Large intestine (tissue), 3 donors: ENCODE measurements around the gene BCAN. TPM values are rescaled to one million over a fixed set of nuclear protein-coding genes. Genes with fewer than 3 reads are reported as not detected.

Experiments used
- DNase-seq, 2 donors: peaks; one replicate each; pipeline versions ENCODE4 v3.0.0 to v3.0.0-alpha.2; 2013
- H3K27ac ChIP-seq: one replicate; pipeline ENCODE4 v1.5.1; 2013; ENCODE audit warnings: low read length
- H3K27me3 ChIP-seq: 2 replicates; pipeline ENCODE4 v1.6.1; 2013; ENCODE audit warnings: low read length; ENCODE audit not compliant: control insufficient read depth, insufficient read depth
- H3K36me3 ChIP-seq: 2 replicates; pipeline ENCODE4 v1.6.1; 2013; ENCODE audit warnings: low read length; ENCODE audit not compliant: control insufficient read depth, insufficient read depth
- H3K4me1 ChIP-seq: one replicate; pipeline ENCODE4 v1.6.1; 2013; ENCODE audit warnings: low read length; ENCODE audit not compliant: control insufficient read depth, insufficient read depth
- H3K4me3 ChIP-seq: one replicate; pipeline ENCODE4 v1.5.1; 2013; ENCODE audit warnings: low read length
- H3K9me3 ChIP-seq: one replicate; pipeline ENCODE4 v1.6.1; 2013; ENCODE audit warnings: mild to moderate bottlenecking, low read depth, low read length, moderate library complexity; ENCODE audit not compliant: control insufficient read depth
- WGBS: methylation state at CpG from one replicate; pipeline ENCODE4 v1.1.5; 2013; ENCODE audit warnings: low lambda C conversion rate; ENCODE audit not compliant: insufficient coverage; 5-methylcytosine and 5-hydroxymethylcytosine counted together
- polyA plus RNA-seq: library from polyadenylated mRNA; unstranded; fragments of 120-200 nt; gene quantifications from one replicate; pipeline ENCODE4 v1.2.1, GENCODE V29; 2013

BCAN gene
- polyA plus RNA-seq, 1 donor = 12.1 TPM

GRCh38 chr1:156696755-156697154 is 54.8 kb downstream of the BCAN start:
- H3K27me3 ChIP-seq = no peaks in the 10 kb centered on the region
- H3K27ac ChIP-seq = no peak overlapping the region
- WGBS = 100% methylated on average over 2 of the region's 8 CpGs

GRCh38 chr1:156697481-156697880 is 55.6 kb downstream of the BCAN start:
- Histone ChIP-seq H3K4me3 (no peak overlapping the region), H3K27me3 (no peaks in the 10 kb centered on the region), H3K27ac (no peak overlapping the region), H3K4me1 (peaks cover 22% of the 10 kb centered on the region), H3K9me3 (no peaks in the 10 kb centered on the region), H3K36me3 (no peaks in the 10 kb centered on the region)
- DNase-seq = no peak
- no CpG with 5 or more reads among the region's 8 CpGs for WGBS

More at GRCh38 chr1:156696755-156697154, 54.8 kb downstream of the BCAN start:
- Histone ChIP-seq H3K4me1 (peaks cover 29% of the 10 kb centered on the region), H3K36me3 (no peaks in the 10 kb centered on the region), H3K4me3 (no peak overlapping the region), H3K9me3 (no peaks in the 10 kb centered on the region)
- DNase-seq = no peak

DNA sequence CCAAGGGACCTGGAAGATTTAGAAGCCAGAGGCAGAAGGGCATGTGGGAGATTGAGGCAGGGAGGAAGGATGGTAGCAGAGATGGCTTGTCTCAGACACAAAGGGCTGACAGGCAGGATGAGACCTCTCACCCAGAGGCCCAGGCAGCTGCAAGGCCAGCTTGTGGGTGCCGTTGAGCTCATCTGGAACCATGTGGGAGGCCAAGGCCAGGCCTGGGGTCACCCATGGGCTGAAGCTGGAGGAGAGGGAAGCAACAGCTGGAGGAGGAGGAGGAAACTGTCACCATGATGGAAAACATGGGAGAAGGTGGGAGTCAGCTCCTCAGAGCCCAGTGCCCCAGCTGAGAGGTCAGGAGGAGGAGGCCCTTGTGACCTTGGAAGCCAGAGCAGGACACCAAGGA is 57.1 kb downstream of the BCAN start:
- H3K4me3 ChIP-seq = no peak overlapping the region
- H3K27me3 ChIP-seq = peaks cover 11% of the 10 kb centered on the region
- WGBS = no CpG with 5 or more reads among the region's 1 CpG
- no peak overlapping the region for H3K27ac ChIP-seq
- DNase-seq = no peak
- H3K4me1 ChIP-seq = peaks cover 11% of the 10 kb centered on the region
- H3K36me3 ChIP-seq = no peaks in the 10 kb centered on the region
- no peaks in the 10 kb centered on the region for H3K9me3 ChIP-seq

DNA sequence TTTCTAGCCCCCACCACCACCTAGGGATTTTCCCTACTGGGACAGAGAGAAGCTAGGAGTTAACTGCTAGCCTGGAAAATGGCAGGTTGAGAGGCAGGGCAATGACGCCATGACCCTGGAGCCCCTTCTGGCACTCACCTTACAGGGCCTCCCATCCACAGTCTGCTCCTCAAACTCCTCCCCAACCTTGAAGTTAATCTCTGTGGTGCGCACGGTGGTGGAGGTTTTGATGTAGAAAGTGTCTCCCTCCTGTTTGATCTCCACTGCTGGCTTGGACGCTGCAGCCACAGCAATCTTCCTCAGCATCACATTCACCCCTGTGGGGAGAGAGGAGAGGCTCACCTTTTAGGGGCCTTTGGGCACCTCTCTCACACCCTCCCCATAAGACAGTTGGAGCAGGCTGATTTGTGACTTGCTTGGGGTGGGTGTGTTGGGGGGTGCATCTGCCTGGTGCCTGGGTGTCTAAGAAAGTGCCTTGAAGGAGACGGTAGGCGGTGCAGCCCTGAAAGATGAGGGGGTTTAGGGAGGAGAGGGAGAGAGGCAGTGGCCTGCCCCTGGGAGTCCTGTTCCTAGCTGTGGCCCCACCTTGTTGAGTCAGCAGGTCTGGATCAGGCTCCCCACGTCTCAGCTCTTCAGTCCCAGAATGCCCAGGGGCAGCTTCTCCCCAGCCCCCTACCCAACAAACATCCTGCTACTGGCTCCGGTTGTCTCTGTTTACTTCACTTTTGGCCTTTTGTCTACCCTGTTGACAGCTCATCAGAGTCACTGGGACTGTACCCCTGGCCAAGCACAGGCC is 59.0 kb downstream of the BCAN start:
- H3K9me3 ChIP-seq = peaks cover 3% of the 10 kb centered on the region
- H3K27me3 ChIP-seq = peaks cover 25% of the 10 kb centered on the region
- H3K27ac ChIP-seq = no peak overlapping the region
- peaks cover 23% of the 10 kb centered on the region for H3K4me1 ChIP-seq
- H3K4me3 ChIP-seq = no peak overlapping the region
- H3K36me3 ChIP-seq = no peaks in the 10 kb centered on the region
- 80% methylated on average over 1 of the region's 8 CpGs for WGBS
- DNase-seq = no peak

DNA sequence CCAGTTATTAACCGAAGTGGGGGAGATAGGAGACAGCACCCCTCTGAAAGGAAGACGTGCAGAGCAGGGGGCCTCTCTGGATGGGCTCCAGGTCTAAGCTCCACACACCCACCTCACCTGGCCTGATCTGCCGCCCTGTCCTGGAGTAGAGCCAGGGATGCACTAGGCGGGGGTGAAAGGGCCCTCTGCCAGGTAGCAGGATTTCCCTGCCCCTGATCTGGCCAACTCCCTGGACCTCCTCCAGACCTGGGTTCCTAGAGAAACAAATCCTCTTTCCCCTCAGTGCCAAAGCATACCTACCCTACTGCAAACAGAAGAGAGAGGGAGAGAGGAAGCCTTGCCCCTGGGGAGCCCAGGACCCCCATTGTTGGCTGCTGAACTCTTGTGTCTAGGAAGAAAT is 61.4 kb downstream of the BCAN start:
- DNase-seq = no peak
- WGBS = no CpG with 5 or more reads among the region's 4 CpGs
- no peak overlapping the region for H3K27ac ChIP-seq
- peaks cover 40% of the 10 kb centered on the region for H3K4me1 ChIP-seq
- no peak overlapping the region for H3K4me3 ChIP-seq
- H3K27me3 ChIP-seq = peaks cover 30% of the 10 kb centered on the region
- peaks cover 3% of the 10 kb centered on the region for H3K9me3 ChIP-seq
- no peaks in the 10 kb centered on the region for H3K36me3 ChIP-seq

GRCh38 chr1:156703741-156704140 is 61.8 kb downstream of the BCAN start:
- no peak for DNase-seq
- Histone ChIP-seq H3K36me3 (no peaks in the 10 kb centered on the region), H3K27ac (no peak overlapping the region), H3K4me3 (no peak overlapping the region), H3K4me1 (peaks cover 42% of the 10 kb centered on the region), H3K27me3 (peaks cover 30% of the 10 kb centered on the region), H3K9me3 (peaks cover 3% of the 10 kb centered on the region)
- WGBS = no CpG with 5 or more reads among the region's 4 CpGs

DNA sequence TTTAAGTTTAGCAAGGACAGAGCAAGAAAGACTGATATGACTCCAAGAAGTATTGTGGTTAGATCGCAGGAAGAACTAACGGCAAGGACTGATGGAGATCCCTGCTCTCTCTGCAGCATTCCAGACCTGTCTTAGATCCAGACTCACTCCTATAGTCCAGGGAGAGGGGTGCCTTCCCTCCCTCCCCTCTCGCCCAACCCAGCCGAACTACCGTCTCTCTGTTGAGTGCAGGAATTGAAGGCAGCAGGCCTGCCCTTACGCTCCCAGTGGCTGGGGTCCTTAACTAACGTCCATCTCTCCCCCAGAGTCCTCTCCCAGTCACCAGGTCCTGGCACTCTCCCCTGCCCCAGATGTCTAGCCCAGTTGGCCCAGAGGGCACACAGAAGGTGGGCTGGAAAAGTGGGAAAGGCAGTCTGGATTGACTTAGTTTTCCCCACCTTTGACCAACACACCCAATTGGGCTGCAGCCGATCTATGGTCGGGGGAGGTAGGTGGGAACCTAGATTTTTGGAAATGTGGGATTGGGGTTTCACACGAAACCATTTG is 62.3 kb downstream of the BCAN start:
- DNase-seq = no peak
- Histone ChIP-seq H3K4me3 (no peak overlapping the region), H3K27ac (no peak overlapping the region), H3K36me3 (no peaks in the 10 kb centered on the region), H3K4me1 (peaks cover 42% of the 10 kb centered on the region), H3K9me3 (peaks cover 3% of the 10 kb centered on the region), H3K27me3 (peaks cover 30% of the 10 kb centered on the region)
- WGBS = no CpG with 5 or more reads among the region's 10 CpGs

DNA sequence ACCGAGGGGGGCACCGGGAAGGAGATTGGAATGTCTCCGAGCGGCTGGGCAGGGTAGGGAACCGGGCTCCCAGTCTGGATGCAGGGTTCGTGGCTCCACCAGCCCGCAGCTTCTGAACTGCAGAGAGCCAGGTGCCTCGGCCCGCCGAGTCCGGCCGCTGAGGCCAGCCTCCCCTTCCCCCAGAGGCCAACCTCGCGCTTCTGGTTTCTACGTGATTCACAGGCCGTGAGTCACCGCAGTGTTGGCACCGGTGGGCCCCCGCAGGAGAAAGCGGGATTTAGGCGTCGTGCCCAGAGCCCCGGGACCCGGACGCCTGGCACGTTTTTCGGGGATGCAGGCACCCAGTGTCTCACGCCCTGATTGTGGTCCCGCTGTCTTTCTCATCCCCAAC is 63.0 kb downstream of the BCAN start:
- H3K9me3 ChIP-seq = peaks cover 3% of the 10 kb centered on the region
- peak overlapping the region; percentile 39 for H3K4me3 ChIP-seq
- peaks cover 42% of the 10 kb centered on the region for H3K4me1 ChIP-seq
- no peaks in the 10 kb centered on the region for H3K36me3 ChIP-seq
- no peak overlapping the region for H3K27ac ChIP-seq
- no CpG with 5 or more reads among the region's 29 CpGs for WGBS
- peaks cover 30% of the 10 kb centered on the region for H3K27me3 ChIP-seq
- no peak for DNase-seq

- peak within 1 kb of the TSS; percentile 2 for H3K27ac ChIP-seq
- peak within 1 kb of the TSS; percentile 39 for H3K4me3 ChIP-seq
- peaks cover 30% of the 10 kb centered on the region for H3K27me3 ChIP-seq
- DNase-seq = no peak
- no peaks in the 10 kb centered on the region for H3K36me3 ChIP-seq
- peaks cover 3% of the 10 kb centered on the region for H3K9me3 ChIP-seq
- H3K4me1 ChIP-seq = peaks cover 44% of the 10 kb centered on the region
- no CpG with 5 or more reads among the region's 42 CpGs for WGBS
These were observed 63.5 kb downstream of the BCAN start, which contains the start of gene CRABP2 for GRCh38 chr1:156705321-156705917. Gene CRABP2 (minus strand): TSS chr1:156705583. CDS start chr1:156705446, 137 bp downstream.

GRCh38 chr1:156705918-156706656 is 64.2 kb downstream of the BCAN start:
- H3K27me3 ChIP-seq = peaks cover 30% of the 10 kb centered on the region
- H3K9me3 ChIP-seq = peaks cover 3% of the 10 kb centered on the region
- H3K36me3 ChIP-seq = no peaks in the 10 kb centered on the region
- H3K4me1 ChIP-seq = peaks cover 44% of the 10 kb centered on the region
- H3K27ac ChIP-seq = peak overlapping the region; percentile 2
- H3K4me3 ChIP-seq = peak overlapping the region; percentile 39
- WGBS = no CpG with 5 or more reads among the region's 45 CpGs
- peak in 1 of 2 donors; percentile 67 for DNase-seq
